Glomerular visceral epithelial cell (primary cell): ENCODE measurements around the gene GPNMB.
"Not testable (repeated sequence)": the region's sequence is repeated elsewhere in the genome, so short reads cannot be mapped to it uniquely, and the experiment has no call there.

ENCODE experiments used
- DNase-seq: peaks from one replicate; pipeline ENCODE4 v3.0.0-alpha.2; 2016; ENCODE audit errors: extremely low spot score

The GPNMB gene

DNA sequence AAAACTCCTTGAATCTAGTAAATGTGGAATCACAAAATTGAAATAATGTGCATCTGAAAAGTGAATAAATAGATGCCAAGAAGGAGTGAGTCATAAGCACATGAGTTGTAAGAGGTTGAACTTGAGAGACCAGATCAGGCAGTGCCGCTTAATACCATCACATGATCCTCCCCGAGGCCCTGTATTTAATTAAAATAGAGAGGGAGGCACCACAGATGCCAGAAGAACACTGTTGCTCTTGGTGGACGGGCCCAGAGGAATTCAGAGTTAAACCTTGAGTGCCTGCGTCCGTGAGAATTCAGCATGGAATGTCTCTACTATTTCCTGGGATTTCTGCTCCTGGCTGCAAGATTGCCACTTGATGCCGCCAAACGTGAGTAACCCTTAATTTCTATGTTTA is at the start of gene GPNMB:
Gene GPNMB (plus strand): TSS at position 221 of the 400 bp plus-strand sequence. CDS start 83 bp downstream, at position 304.
- no peak for DNase-seq

- not testable (repeated sequence) for DNase-seq
These were observed 48.8 kb upstream of the GPNMB start for GRCh38 chr7:23197745-23198144.

DNA sequence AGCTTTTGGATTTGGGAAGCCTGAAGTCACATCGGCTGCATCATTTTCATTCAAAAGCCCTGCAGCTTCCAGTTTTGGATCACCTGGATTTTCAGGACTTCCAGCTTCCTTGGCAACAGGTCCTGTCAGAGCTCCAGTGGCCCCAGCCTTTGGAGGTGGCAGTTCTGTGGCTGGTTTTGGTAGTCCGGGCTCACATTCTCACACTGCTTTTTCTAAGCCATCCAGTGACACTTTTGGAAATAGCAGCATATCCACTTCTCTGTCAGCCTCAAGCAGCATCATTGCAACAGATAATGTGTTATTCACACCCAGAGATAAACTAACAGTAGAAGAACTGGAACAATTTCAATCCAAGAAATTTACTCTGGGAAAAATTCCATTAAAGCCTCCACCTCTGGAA is 46.2 kb upstream of the GPNMB start:
- DNase-seq, result no peak

DNA sequence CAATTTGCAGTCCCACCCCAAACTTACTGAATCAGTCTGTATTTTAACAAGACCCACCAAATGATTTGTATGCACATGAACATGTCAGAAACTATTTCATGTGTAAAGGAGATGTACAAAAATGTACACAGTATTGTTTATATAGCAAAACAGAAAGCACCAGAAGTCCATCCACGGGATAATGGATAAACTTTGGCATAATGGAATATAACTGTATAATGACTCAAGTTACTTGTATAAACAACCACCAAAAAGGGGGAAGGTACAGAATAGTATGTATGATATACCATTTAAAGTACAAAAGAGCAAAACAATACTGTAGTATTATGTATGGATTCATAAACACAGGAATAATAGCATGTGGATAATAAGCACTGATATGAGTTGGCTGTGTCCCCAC is 42.3 kb upstream of the GPNMB start:
- no peak for DNase-seq

GRCh38 chr7:23205577-23205908 is 41.0 kb upstream of the GPNMB start:
- no peak for DNase-seq

DNA sequence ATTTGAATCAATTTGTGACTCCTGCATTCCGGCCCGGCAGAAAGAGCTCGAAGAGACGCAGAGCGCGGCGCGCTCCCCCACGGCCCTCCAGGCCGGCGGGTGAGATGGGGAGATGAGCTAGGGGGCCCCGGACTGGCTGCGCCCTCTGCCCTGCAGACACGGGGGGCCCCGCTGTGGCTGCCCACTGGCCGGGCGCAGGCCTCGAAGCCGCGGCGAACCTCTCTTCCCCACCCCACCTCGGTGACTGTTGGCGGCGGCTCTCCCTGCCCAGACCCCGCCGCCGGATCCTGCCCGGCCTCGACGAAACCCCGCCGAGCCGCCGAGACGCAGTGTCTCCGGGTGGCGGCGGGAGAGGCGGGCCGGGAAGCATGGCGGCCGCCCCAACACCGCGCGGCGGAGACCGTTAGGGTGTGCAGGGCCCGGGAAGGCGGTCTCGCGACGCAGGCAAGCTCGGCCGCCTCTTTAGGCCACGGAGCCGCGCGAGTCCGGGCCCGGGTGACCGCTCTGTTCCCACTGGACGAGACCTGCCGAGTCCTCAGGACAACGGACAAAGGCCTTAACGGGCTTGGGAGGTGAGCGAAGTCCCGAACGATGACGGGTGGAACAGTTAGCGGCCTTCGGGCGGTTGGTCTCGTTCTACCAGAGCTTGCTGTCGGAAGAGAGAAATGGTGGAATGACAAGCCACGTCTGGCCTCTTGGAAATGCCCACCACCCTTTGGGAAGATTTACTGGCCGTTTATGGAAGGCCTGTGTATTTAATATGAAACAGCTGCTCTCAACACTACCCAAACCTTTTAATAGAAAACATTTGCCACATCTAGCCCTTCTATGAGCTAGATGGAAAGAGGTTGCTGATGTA is 40.4 kb upstream of the GPNMB start:
- DNase-seq, result no peak

DNA sequence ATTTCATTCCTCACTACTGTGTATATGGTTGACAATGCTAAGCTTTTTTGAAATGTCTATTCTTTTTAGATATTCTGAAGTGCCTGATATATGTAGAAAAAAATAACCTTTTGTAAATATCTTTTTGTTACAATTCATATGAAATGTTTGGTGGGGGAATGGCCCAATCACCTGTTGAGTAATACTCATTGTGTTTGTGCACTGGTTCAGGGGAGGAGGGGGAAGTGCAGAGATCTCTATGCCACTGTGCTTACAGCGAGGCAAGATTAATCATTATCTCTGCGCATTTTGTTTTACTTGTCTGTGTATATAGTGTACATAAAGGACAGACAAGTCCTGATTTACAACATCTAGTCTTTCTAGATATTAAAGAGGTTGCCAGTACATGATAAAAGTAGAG is 39.6 kb upstream of the GPNMB start:
- DNase-seq, result no peak

DNA sequence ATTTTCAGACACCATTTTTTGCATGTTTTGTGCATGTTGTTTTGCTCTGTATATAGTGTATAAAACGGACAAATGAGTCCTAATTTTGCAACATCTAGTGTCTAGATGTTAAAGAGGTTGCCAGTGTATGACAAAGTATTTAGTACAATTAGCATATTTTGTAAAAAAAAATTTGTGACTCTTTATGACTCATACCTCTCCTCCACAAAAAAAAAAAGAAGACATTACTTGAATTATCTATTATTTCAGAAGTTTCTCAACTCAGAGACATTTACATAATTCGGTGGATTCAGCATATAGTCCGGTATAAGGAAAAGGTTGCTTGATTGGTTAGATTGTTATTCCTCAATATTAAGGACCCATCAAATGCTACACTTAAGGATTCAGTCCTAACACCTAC is 38.7 kb upstream of the GPNMB start:
- DNase-seq, result no peak

GRCh38 chr7:23208316-23208715 is 38.3 kb upstream of the GPNMB start:
- no peak for DNase-seq

DNA sequence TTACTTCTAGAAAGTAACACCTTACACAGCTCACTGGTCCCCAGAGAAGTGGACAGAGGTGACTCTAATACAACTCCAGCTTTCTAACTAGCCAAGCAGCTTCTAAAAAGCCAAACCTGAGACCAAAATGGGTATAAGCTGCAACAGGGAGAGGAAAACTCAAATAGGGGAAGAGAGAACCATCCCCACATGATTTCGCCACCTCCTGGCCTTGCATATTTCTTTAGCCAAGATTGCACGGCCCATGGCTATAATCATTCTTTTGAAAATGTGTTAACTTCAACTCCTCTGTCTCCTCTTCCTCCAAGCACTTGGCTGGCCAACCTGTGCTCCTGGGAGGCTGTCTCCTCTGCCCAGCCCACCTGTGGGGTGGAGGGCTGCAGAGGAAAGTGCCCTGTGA is 36.1 kb upstream of the GPNMB start:
- DNase-seq, result no peak

GRCh38 chr7:23211589-23211988 is 35.0 kb upstream of the GPNMB start:
- DNase-seq, result peak; percentile 18

- DNase-seq, result no peak
These were observed 34.2 kb upstream of the GPNMB start for GRCh38 chr7:23212395-23212794.

GRCh38 chr7:23212841-23213240 is 33.7 kb upstream of the GPNMB start:
- DNase-seq, result no peak

- no peak for DNase-seq
These were observed 32.8 kb upstream of the GPNMB start for GRCh38 chr7:23213755-23214154.

DNA sequence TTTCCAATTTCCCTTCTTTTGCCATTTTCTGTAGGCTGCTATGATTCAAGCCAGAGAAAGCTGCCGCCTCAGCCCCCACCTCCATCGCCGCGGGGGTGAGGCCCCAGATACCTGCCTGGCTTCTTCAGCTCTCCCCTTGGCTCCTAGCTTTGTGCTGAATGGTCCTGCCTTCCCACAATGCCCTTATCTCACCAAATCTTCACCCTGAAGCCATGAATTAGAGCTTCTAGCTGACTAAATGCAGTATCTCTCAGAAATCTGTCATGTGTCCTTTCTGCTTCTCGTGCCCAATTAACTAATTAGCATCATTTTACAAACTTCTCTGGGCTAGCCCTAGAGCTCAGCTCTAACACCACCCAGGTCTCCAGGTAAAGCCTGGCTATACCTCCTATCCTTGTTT is 32.2 kb upstream of the GPNMB start:
- no peak for DNase-seq

DNA sequence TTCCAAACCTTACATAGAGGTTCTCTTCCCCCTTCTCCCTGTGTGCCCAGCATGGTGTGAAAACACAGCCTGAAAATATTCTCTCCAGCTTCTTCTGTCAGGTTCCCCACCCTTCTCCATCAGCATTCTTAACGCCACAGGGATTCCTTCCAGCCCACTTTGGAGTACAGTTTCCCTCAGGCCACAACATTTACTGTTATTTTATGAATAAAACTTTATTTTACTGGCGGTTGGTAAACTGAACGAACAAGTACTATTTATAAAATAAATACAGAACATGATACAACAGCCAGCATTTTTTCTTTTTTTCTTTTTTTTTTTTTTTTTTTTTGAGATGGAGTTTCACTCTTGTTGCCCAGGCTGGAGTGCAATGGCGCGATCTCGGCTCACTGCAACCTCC is 31.6 kb upstream of the GPNMB start:
- DNase-seq, result no peak

DNA sequence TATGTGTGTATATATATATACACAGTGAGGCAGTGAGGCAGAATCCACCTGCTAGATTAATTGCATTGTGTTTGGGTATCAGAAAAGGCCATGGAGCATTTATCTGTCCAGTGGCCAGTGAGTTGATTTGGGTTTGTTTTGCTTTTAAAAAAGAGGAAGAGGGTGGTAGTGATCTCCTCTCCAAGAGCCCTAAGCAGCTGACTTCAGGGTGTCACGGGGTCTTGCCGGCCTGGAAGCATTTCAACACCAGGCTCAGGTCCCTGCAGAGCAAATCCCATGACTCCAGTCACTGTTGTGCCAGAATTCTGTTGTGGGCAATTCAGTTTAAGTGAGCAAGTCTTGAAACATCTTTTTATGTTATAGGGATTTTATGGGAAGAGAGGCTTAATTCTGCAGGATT is 30.6 kb upstream of the GPNMB start:
- no peak for DNase-seq

GRCh38 chr7:23218196-23218595 is 28.4 kb upstream of the GPNMB start:
- DNase-seq, result no peak

DNA sequence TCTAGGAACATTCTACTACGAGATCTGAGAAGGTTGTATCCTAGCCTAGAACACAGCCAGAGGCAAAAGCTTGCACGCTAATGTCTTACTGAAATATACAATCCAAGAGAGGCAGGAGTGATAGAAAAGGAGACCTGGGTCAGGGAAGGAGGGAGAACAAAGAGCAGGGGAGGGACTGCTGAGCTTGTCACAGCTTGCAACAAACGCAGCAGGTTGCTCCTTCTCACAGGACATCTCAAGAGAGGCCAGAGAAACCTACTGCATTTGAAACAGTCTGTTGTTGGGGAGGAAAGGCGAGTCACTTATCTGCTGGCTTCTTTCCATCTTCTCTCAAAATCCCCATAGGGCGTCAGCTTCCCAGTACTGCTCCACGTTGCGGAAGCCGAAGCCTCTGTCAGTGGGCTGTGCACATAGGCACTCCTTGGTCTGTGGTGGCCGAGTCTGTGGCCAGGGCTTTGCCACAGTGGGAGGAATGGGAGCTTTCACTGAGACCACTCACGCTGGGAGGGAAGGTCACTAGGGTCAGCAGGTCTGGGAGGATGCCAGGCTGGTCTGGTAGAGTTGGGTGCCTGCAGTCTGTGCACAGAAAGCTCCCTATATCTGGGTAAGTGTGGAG is 25.8 kb upstream of the GPNMB start:
- no peak for DNase-seq

- DNase-seq, result no peak
These were observed 24.0 kb upstream of the GPNMB start for GRCh38 chr7:23222439-23223030.

- not testable (repeated sequence) for DNase-seq
These were observed 22.2 kb upstream of the GPNMB start for GRCh38 chr7:23224364-23224763.

GRCh38 chr7:23226844-23227450 is 19.6 kb upstream of the GPNMB start:
- no peak for DNase-seq

GRCh38 chr7:23228412-23228811 is 18.2 kb upstream of the GPNMB start:
- no peak for DNase-seq
